Measurements from ENCODE around the gene CPA4.

- TF ChIP-seq, protein P1, sequence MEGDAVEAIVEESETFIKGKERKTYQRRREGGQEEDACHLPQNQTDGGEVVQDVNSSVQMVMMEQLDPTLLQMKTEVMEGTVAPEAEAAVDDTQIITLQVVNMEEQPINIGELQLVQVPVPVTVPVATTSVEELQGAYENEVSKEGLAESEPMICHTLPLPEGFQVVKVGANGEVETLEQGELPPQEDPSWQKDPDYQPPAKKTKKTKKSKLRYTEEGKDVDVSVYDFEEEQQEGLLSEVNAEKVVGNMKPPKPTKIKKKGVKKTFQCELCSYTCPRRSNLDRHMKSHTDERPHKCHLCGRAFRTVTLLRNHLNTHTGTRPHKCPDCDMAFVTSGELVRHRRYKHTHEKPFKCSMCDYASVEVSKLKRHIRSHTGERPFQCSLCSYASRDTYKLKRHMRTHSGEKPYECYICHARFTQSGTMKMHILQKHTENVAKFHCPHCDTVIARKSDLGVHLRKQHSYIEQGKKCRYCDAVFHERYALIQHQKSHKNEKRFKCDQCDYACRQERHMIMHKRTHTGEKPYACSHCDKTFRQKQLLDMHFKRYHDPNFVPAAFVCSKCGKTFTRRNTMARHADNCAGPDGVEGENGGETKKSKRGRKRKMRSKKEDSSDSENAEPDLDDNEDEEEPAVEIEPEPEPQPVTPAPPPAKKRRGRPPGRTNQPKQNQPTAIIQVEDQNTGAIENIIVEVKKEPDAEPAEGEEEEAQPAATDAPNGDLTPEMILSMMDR (IDR thresholded peaks at IDR 0.05): no peak
- TF ChIP-seq POLR2A (IDR thresholded peaks at IDR 0.05): no peak
These were observed 21.3 kb downstream of the CPA4 start for GRCh38 chr7:130314305-130314704.
